ENCODE measurements around the gene FNDC8.

DNA sequence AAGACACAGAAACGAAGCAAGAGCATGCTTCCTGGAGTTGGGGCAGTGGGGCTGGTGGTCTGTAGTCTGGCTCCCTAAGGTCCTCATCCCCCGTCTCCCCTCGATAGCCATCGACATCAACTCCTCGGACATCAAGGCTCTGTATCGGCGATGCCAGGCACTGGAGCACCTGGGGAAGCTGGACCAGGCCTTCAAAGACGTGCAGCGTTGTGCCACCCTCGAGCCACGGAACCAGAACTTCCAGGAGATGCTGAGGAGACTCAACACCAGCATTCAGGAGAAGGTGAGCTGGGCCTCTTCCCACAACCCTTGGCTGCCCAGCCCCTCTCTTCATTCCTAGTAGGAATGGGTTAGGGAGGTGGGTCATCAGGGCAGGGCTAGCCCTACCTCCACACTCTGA lies 28.5 kb downstream of the FNDC8 start:
- TF ChIP-seq, protein P1, sequence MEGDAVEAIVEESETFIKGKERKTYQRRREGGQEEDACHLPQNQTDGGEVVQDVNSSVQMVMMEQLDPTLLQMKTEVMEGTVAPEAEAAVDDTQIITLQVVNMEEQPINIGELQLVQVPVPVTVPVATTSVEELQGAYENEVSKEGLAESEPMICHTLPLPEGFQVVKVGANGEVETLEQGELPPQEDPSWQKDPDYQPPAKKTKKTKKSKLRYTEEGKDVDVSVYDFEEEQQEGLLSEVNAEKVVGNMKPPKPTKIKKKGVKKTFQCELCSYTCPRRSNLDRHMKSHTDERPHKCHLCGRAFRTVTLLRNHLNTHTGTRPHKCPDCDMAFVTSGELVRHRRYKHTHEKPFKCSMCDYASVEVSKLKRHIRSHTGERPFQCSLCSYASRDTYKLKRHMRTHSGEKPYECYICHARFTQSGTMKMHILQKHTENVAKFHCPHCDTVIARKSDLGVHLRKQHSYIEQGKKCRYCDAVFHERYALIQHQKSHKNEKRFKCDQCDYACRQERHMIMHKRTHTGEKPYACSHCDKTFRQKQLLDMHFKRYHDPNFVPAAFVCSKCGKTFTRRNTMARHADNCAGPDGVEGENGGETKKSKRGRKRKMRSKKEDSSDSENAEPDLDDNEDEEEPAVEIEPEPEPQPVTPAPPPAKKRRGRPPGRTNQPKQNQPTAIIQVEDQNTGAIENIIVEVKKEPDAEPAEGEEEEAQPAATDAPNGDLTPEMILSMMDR (conservative IDR thresholded peaks at IDR 0.05; ENCODE audit: low read length), result no peak
- TF ChIP-seq EZH2phosphoT487 (IDR thresholded peaks at IDR 0.05; ENCODE audit: borderline replicate concordance, low read depth, low read length), result no peak

All from OCI-LY7 (cell line).